SK-N-SH treated with all-trans-retinoic acid at 6 μM for 48 hours (cell line): Measurements from ENCODE around the gene JAM2.

Experiments used
- ATAC-seq: fragments of 200-7000 bp; cut with Tn5 transposase; 3 replicates; pipeline ENCODE4 v1.9.1; 2020; ENCODE audit warnings: mild to moderate bottlenecking, moderate library complexity
- BACH2 ChIP-seq: fragments of 250-450 bp; sonication (Bioruptor Pico); IDR thresholded peaks from 2 replicates; pipeline ENCODE4 v1.9.0; 2021; ENCODE audit warnings: mild to moderate bottlenecking, borderline replicate concordance
- CSDC2 ChIP-seq: fragments of 250-450 bp; sonication (Bioruptor Pico); IDR thresholded peaks from 2 replicates; pipeline ENCODE4 v1.5.0; 2020; ENCODE audit warnings: mild to moderate bottlenecking, moderate library complexity
- ESRRG ChIP-seq: fragments of 250-450 bp; sonication (Bioruptor Pico); IDR thresholded peaks from 2 replicates; pipeline ENCODE4 v1.6.1; 2021; ENCODE audit warnings: mild to moderate bottlenecking
- GLIS3 ChIP-seq: fragments of 250-450 bp; sonication (Bioruptor Pico); IDR thresholded peaks from 2 replicates; pipeline ENCODE4 v1.5.0; 2020; ENCODE audit warnings: mild to moderate bottlenecking, moderate library complexity
- ISL1 ChIP-seq: fragments of 250-450 bp; sonication (Bioruptor Pico); IDR thresholded peaks from 2 replicates; pipeline ENCODE4 v2.1.2; 2022; ENCODE audit warnings: mild to moderate bottlenecking, moderate library complexity
- OSR1 ChIP-seq: fragments of 250-450 bp; sonication (Bioruptor Pico); IDR thresholded peaks from 2 replicates; pipeline ENCODE4 v1.8.0; 2022; ENCODE audit warnings: moderate library complexity, mild to moderate bottlenecking, inconsistent platforms
- PPARA ChIP-seq: fragments of 250-450 bp; sonication (Bioruptor Pico); IDR thresholded peaks from 2 replicates; pipeline ENCODE4 v1.5.0; 2020; ENCODE audit warnings: mild to moderate bottlenecking, borderline replicate concordance
- RARB ChIP-seq: fragments of 250-450 bp; sonication (Bioruptor Pico); IDR thresholded peaks from 2 replicates; pipeline ENCODE4 v1.8.0; 2021; ENCODE audit warnings: mild to moderate bottlenecking, moderate library complexity
- SNAI2 ChIP-seq: fragments of 250-450 bp; sonication (Bioruptor Pico); IDR thresholded peaks from 2 replicates; pipeline ENCODE4 v1.5.0; 2020; ENCODE audit warnings: mild to moderate bottlenecking, moderate library complexity
- TCF4 ChIP-seq: fragments of 250-450 bp; sonication (Bioruptor Pico); IDR thresholded peaks from 2 replicates; pipeline ENCODE4 v1.8.0; 2021; ENCODE audit warnings: mild to moderate bottlenecking, moderate library complexity, borderline replicate concordance
- TOX ChIP-seq: fragments of 250-450 bp; sonication (Bioruptor Pico); IDR thresholded peaks from 2 replicates; pipeline ENCODE4 v1.8.0; 2021; ENCODE audit warnings: mild to moderate bottlenecking, moderate library complexity, borderline replicate concordance
- ZC3H10 ChIP-seq: fragments of 250-450 bp; sonication (Bioruptor Pico); IDR thresholded peaks from 2 replicates; pipeline ENCODE4 v1.5.1; 2021; ENCODE audit warnings: mild to moderate bottlenecking, moderate library complexity
- ZFP3 ChIP-seq: fragments of 250-450 bp; sonication (Bioruptor Pico); IDR thresholded peaks from 2 replicates; pipeline ENCODE4 v1.5.0; 2020; ENCODE audit warnings: mild to moderate bottlenecking, moderate library complexity
- ZNF565 ChIP-seq: fragments of 450-650 bp; formaldehyde crosslinking; conservative IDR thresholded peaks from 2 replicates; pipeline ENCODE4 v1.5.0; 2020; ENCODE audit warnings: low read depth, mild to moderate bottlenecking, moderate library complexity
- ZNF70 ChIP-seq: fragments of 450-650 bp; formaldehyde crosslinking; IDR thresholded peaks from 2 replicates; pipeline ENCODE4 v1.5.0; 2020; ENCODE audit warnings: mild to moderate bottlenecking, moderate library complexity
- ZNF8 ChIP-seq: fragments of 450-650 bp; formaldehyde crosslinking; IDR thresholded peaks from 2 replicates; pipeline ENCODE4 v1.5.0; 2020; ENCODE audit warnings: mild to moderate bottlenecking, moderate library complexity
- TF ChIP-seq, protein P1 (sequence below): fragments of 250-450 bp; sonication (Bioruptor Pico); IDR thresholded peaks from 2 replicates; pipeline ENCODE4 v1.5.1; 2020; ENCODE audit warnings: low read depth, mild to moderate bottlenecking, moderate library complexity
- TF ChIP-seq, protein P2 (sequence below): fragments of 250-450 bp; sonication (Bioruptor Pico); IDR thresholded peaks from 2 replicates; pipeline ENCODE4 v1.8.0; 2021; ENCODE audit warnings: low read depth, mild to moderate bottlenecking, moderate library complexity, borderline replicate concordance
- TF ChIP-seq, protein P3 (sequence below): fragments of 250-450 bp; sonication (Bioruptor Pico); IDR thresholded peaks from 2 replicates; pipeline ENCODE4 v1.5.0; 2020; ENCODE audit warnings: mild to moderate bottlenecking, moderate library complexity
- TF ChIP-seq, protein P4 (sequence below): fragments of 250-450 bp; sonication (Bioruptor Pico); IDR thresholded peaks from 2 replicates; pipeline ENCODE4 v1.8.0; 2020; ENCODE audit warnings: mild to moderate bottlenecking, moderate library complexity, borderline replicate concordance
- TF ChIP-seq, protein P5 (sequence below): fragments of 250-450 bp; sonication (Bioruptor Pico); IDR thresholded peaks from 2 replicates; pipeline ENCODE4 v1.5.1; 2021; ENCODE audit warnings: mild to moderate bottlenecking, moderate library complexity

Gene JAM2

DNA sequence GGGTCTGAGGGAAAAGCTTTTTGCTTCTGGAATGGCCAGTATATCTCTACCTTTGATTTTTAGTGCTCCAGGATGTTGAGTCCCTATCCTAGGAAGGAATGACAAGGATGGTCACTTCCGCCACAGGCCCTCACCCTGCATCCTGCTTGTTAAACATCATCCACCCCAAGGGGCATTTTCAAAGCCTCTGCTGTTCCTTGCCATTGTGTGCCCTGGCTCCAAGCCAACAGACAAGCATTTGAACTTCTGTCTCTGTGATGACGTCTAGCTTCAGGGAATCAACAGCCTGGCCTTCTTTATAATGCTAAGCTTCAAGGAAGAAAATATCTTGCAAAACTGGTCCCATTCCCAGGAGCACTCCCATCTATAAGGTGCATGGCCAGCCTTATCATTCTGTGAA lies 12.3 kb upstream of the JAM2 start:
- TF ChIP-seq SNAI2 (no peak), ZNF8 (CRISPR knock-in tag) (no peak), CSDC2 (CRISPR knock-in tag) (no peak)
- TF ChIP-seq, protein P1, sequence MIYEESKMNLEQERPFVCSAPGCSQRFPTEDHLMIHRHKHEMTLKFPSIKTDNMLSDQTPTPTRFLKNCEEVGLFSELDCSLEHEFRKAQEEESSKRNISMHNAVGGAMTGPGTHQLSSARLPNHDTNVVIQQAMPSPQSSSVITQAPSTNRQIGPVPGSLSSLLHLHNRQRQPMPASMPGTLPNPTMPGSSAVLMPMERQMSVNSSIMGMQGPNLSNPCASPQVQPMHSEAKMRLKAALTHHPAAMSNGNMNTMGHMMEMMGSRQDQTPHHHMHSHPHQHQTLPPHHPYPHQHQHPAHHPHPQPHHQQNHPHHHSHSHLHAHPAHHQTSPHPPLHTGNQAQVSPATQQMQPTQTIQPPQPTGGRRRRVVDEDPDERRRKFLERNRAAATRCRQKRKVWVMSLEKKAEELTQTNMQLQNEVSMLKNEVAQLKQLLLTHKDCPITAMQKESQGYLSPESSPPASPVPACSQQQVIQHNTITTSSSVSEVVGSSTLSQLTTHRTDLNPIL (CRISPR knock-in tag) = no peak
- TF ChIP-seq, protein P2, sequence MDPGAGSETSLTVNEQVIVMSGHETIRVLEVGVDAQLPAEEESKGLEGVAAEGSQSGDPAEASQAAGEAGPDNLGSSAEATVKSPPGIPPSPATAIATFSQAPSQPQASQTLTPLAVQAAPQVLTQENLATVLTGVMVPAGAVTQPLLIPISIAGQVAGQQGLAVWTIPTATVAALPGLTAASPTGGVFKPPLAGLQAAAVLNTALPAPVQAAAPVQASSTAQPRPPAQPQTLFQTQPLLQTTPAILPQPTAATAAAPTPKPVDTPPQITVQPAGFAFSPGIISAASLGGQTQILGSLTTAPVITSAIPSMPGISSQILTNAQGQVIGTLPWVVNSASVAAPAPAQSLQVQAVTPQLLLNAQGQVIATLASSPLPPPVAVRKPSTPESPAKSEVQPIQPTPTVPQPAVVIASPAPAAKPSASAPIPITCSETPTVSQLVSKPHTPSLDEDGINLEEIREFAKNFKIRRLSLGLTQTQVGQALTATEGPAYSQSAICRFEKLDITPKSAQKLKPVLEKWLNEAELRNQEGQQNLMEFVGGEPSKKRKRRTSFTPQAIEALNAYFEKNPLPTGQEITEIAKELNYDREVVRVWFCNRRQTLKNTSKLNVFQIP = no peak

DNA sequence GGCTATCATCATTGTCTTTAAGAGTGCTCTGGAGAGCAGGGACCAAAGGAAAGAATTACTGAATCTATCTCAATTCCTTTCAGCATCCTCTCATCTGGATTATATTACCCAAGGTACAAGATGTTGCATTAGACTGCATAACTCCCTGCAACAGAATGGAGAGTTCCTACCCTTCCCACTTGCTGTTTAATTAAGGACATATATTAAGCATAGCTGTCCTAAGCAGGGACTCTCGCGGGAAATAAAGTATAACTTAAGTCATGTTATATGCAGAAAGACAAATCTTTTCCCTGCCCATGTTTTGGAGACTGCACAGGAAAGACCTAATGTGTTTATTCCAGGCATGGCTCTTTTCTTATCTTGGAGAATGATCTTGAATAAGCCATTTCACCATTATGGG lies 6.8 kb upstream of the JAM2 start:
- ATAC-seq = no peak
- TF ChIP-seq ZFP3 (CRISPR knock-in tag) (no peak), ZNF70 (CRISPR knock-in tag) (no peak), TOX (CRISPR knock-in tag) (no peak), ESRRG (CRISPR knock-in tag) (no peak), CSDC2 (CRISPR knock-in tag) (no peak), ZNF565 (CRISPR knock-in tag) (no peak), ZNF8 (CRISPR knock-in tag) (no peak), OSR1 (CRISPR knock-in tag) (no peak), ZC3H10 (CRISPR knock-in tag) (no peak), SNAI2 (no peak), PPARA (CRISPR knock-in tag) (no peak), GLIS3 (CRISPR knock-in tag) (no peak)
- TF ChIP-seq, protein P2 = no peak
- TF ChIP-seq, protein P3, sequence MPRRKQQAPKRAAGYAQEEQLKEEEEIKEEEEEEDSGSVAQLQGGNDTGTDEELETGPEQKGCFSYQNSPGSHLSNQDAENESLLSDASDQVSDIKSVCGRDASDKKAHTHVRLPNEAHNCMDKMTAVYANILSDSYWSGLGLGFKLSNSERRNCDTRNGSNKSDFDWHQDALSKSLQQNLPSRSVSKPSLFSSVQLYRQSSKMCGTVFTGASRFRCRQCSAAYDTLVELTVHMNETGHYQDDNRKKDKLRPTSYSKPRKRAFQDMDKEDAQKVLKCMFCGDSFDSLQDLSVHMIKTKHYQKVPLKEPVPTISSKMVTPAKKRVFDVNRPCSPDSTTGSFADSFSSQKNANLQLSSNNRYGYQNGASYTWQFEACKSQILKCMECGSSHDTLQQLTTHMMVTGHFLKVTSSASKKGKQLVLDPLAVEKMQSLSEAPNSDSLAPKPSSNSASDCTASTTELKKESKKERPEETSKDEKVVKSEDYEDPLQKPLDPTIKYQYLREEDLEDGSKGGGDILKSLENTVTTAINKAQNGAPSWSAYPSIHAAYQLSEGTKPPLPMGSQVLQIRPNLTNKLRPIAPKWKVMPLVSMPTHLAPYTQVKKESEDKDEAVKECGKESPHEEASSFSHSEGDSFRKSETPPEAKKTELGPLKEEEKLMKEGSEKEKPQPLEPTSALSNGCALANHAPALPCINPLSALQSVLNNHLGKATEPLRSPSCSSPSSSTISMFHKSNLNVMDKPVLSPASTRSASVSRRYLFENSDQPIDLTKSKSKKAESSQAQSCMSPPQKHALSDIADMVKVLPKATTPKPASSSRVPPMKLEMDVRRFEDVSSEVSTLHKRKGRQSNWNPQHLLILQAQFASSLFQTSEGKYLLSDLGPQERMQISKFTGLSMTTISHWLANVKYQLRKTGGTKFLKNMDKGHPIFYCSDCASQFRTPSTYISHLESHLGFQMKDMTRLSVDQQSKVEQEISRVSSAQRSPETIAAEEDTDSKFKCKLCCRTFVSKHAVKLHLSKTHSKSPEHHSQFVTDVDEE (CRISPR knock-in tag) = no peak

More for the DNA sequence above, 12.3 kb upstream of the JAM2 start:
- ATAC-seq = no peak

DNA sequence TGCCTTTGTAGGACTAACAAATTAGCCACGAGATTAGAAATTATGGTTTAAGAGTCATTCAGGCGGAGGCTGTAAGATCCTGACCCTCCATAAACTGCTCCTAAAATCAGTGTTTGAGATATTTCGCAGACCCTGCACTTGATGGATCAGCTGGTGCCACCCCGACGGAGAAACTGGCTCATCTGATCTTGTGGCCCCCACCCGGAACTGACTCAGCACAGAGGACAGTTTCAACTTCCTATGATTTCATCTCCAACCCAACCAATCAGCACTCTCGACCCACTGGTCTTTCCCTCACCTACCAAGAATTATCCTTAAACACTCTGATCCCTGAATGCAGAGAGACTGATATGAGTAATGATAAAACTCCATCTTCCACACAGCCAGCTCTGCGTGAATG lies 3.7 kb upstream of the JAM2 start:
- no peak for TF ChIP-seq ZNF70 (CRISPR knock-in tag)
- no peak for TF ChIP-seq OSR1 (CRISPR knock-in tag)
- TF ChIP-seq, protein P4, sequence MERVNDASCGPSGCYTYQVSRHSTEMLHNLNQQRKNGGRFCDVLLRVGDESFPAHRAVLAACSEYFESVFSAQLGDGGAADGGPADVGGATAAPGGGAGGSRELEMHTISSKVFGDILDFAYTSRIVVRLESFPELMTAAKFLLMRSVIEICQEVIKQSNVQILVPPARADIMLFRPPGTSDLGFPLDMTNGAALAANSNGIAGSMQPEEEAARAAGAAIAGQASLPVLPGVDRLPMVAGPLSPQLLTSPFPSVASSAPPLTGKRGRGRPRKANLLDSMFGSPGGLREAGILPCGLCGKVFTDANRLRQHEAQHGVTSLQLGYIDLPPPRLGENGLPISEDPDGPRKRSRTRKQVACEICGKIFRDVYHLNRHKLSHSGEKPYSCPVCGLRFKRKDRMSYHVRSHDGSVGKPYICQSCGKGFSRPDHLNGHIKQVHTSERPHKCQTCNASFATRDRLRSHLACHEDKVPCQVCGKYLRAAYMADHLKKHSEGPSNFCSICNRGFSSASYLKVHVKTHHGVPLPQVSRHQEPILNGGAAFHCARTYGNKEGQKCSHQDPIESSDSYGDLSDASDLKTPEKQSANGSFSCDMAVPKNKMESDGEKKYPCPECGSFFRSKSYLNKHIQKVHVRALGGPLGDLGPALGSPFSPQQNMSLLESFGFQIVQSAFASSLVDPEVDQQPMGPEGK (CRISPR knock-in tag) = no peak
- TF ChIP-seq ZC3H10 (CRISPR knock-in tag) = no peak
- no peak for TF ChIP-seq TCF4
- TF ChIP-seq TOX (CRISPR knock-in tag) = no peak
- TF ChIP-seq ZFP3 (CRISPR knock-in tag) = no peak
- no peak for ATAC-seq

DNA sequence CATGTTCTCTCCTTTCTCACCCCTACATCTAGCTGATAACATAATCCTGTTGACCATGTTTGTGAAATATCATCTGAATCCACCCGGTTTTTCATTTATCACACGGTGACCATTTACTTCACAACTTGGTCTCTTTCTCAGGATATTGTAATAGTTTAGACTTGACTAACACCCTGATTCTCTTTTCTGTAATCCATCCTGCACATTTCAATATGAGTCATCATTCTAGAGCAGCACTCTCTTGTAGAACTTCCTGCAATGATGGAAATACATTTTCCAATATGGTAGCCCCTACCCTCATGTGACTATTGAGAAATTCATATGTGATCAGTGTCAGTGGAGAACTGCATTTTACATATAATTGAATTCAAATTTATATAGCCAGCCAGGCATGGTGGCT lies 2.3 kb upstream of the JAM2 start:
- no peak for ATAC-seq
- TF ChIP-seq ZC3H10 (CRISPR knock-in tag) = no peak
- no peak for TF ChIP-seq ZNF70 (CRISPR knock-in tag)
- TF ChIP-seq, protein P5, sequence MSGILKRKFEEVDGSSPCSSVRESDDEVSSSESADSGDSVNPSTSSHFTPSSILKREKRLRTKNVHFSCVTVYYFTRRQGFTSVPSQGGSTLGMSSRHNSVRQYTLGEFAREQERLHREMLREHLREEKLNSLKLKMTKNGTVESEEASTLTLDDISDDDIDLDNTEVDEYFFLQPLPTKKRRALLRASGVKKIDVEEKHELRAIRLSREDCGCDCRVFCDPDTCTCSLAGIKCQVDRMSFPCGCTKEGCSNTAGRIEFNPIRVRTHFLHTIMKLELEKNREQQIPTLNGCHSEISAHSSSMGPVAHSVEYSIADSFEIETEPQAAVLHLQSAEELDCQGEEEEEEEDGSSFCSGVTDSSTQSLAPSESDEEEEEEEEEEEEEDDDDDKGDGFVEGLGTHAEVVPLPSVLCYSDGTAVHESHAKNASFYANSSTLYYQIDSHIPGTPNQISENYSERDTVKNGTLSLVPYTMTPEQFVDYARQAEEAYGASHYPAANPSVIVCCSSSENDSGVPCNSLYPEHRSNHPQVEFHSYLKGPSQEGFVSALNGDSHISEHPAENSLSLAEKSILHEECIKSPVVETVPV (CRISPR knock-in tag) = no peak
- no peak for TF ChIP-seq SNAI2
- TF ChIP-seq TCF4 = no peak
- no peak for TF ChIP-seq ZNF8 (CRISPR knock-in tag)
- TF ChIP-seq RARB (CRISPR knock-in tag) = no peak
- no peak for TF ChIP-seq BACH2 (CRISPR knock-in tag)
- no peak for TF ChIP-seq OSR1 (CRISPR knock-in tag)
- no peak for TF ChIP-seq ZFP3 (CRISPR knock-in tag)
- TF ChIP-seq PPARA (CRISPR knock-in tag) = no peak
- no peak for TF ChIP-seq GLIS3 (CRISPR knock-in tag)
- TF ChIP-seq CSDC2 (CRISPR knock-in tag) = no peak
- no peak for TF ChIP-seq ISL1 (CRISPR knock-in tag)
- TF ChIP-seq, protein P4 (CRISPR knock-in tag) = no peak
